ENCODE measurements around the gene DHX36. TPM values are rescaled to one million over a fixed set of nuclear protein-coding genes. Genes with fewer than 3 reads are reported as not detected.

Gene DHX36
- total RNA-seq, 4 donors from 2014 or later = 16.5 to 59.1 (median 39.7) TPM

DNA sequence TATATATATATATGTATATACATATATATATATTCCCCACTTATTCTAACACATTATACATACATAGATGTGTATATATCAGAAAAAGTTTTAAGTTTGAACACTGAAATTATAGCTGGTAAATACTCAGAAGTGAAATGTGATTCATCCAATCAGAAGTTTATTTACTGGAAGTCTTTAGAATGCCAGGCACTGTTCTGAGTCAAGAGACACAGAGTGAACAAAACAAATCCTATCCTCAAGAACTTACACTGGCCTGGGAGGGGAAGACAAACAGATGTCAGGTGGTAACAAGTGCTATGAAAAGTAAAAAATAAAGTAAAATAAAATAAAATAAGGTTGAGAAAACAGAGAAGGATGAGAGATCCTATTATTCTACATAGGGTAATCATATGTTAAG lies 13.4 kb downstream of the DHX36 start:
- Histone ChIP-seq H3K4me1 (no peaks in the 10 kb centered on the region), H3K9me3 (no peaks in the 10 kb centered on the region), H3K27me3 (no peaks in the 10 kb centered on the region), H3K27ac (no peak overlapping the region), H3K4me3 (no peak overlapping the region), H3K36me3 (peaks cover 3 to 95% (median 20%) of the 10 kb centered on the region in 3 donors)
- TF ChIP-seq POLR2A (IDR thresholded peaks at IDR 0.05) (no peak), CTCF (IDR thresholded peaks at IDR 0.05) (no peak)
- DNase-seq = no peak
- intact Hi-C loops (cut with DNase I) = no loop called here

DNA sequence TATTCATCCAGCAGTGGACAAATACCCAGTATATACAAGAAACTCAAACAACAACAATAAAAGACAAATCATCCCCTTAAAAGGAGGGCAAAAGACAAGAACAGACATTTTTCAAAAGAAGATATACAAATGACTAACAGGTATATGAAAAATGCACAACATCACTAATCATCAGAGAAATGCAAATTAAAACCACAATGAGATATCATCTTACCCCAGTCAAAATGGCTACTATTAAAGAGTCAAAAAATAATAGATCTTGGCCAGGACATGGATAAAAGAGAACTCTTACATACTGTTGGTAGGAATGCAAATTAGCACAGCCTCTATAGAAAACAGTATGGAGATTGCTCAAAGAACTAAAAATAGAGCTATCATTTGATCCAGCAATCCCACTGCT lies 16.9 kb downstream of the DHX36 start:
- H3K36me3 ChIP-seq = peaks cover 12 to 96% (median 15%) of the 10 kb centered on the region in 3 donors
- DNase-seq = no peak

DNA sequence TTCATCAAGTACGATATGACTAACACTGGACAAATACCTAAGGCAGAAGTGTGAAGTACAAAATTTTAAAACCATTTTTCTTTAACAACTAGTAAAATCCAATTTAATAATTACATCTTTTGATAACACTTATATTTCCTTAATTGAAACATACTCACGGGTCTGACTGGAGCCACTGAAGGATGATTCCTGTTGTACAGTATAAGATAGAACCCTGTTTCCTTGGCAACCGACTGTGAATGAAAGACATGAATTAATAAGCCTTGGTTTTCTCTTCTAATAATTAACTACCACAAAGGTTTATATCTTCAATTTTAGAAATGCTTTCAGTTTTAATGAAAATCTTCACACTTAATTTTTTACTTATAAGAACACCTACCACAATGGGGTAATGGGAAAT lies 19.4 kb downstream of the DHX36 start:
- intact Hi-C loops (cut with DNase I) = no loop called here
- H3K36me3 ChIP-seq = peaks cover 13 to 99% (median 18%) of the 10 kb centered on the region in 3 donors
- TF ChIP-seq POLR2A (IDR thresholded peaks at IDR 0.05) (no peak), CTCF (IDR thresholded peaks at IDR 0.05) (no peak)
- H3K4me3 ChIP-seq = no peak overlapping the region
- 90 to 92% methylated on average over 3 of the region's 3 CpGs for WGBS, 2 donors
- no peaks in the 10 kb centered on the region for H3K9me3 ChIP-seq
- DNase-seq = no peak
- H3K27me3 ChIP-seq = no peaks in the 10 kb centered on the region
- H3K27ac ChIP-seq = no peak overlapping the region
- H3K4me1 ChIP-seq = no peaks in the 10 kb centered on the region

More for the DNA sequence above, 16.9 kb downstream of the DHX36 start:
- H3K9me3 ChIP-seq = no peaks in the 10 kb centered on the region
- TF ChIP-seq CTCF (IDR thresholded peaks at IDR 0.05) (no peak), POLR2A (IDR thresholded peaks at IDR 0.05) (no peak)
- H3K27me3 ChIP-seq = no peaks in the 10 kb centered on the region
- H3K27ac ChIP-seq = no peak overlapping the region
- H3K4me1 ChIP-seq = no peaks in the 10 kb centered on the region
- intact Hi-C loops (cut with DNase I) = no loop called here
- no peak overlapping the region for H3K4me3 ChIP-seq

GRCh38 chr3:154304116-154304786 lies 20.0 kb downstream of the DHX36 start:
- Histone ChIP-seq H3K4me1 (no peaks in the 10 kb centered on the region), H3K27me3 (no peaks in the 10 kb centered on the region), H3K9me3 (no peaks in the 10 kb centered on the region), H3K36me3 (peaks cover 13 to 99% (median 18%) of the 10 kb centered on the region in 3 donors), H3K4me3 (no peak overlapping the region), H3K27ac (no peak overlapping the region)
- TF ChIP-seq CTCF (IDR thresholded peaks at IDR 0.05) (no peak), POLR2A (IDR thresholded peaks at IDR 0.05) (no peak)
- intact Hi-C loops (cut with DNase I) = no loop called here
- DNase-seq = no peak

GRCh38 chr3:154301561-154301960 lies 22.7 kb downstream of the DHX36 start:
- no peak overlapping the region for H3K27ac ChIP-seq
- WGBS, 2 donors = 85 to 98% methylated on average over 3 of the region's 3 CpGs
- intact Hi-C loops (cut with DNase I) = no loop called here
- no peaks in the 10 kb centered on the region for H3K9me3 ChIP-seq
- H3K4me1 ChIP-seq = no peaks in the 10 kb centered on the region
- H3K4me3 ChIP-seq = no peak overlapping the region
- H3K36me3 ChIP-seq = peaks cover 13 to 100% (median 18%) of the 10 kb centered on the region in 3 donors
- H3K27me3 ChIP-seq = no peaks in the 10 kb centered on the region
- DNase-seq = no peak
- TF ChIP-seq POLR2A (IDR thresholded peaks at IDR 0.05) = no peak
- no peak for TF ChIP-seq CTCF (IDR thresholded peaks at IDR 0.05)

All from esophagus squamous epithelium (tissue), 5 donors.